ENCODE data around the gene WDR33. TPM values are rescaled to one million over a fixed set of nuclear protein-coding genes. Genes with fewer than 3 reads are reported as not detected.
A peak's percentile ranks its signal among the peaks of the same experiment; 100 is the strongest.
"Not testable (repeated sequence)": the region's sequence is repeated elsewhere in the genome, so short reads cannot be mapped to it uniquely, and the experiment has no call there.

Gene WDR33
- total and polyA plus RNA-seq, 10 of the 15 experiments (the other 5 are each of a cell fraction or from before 2014, with no cell fraction given): 29.2 to 73.8 (median 45.6) TPM

DNA sequence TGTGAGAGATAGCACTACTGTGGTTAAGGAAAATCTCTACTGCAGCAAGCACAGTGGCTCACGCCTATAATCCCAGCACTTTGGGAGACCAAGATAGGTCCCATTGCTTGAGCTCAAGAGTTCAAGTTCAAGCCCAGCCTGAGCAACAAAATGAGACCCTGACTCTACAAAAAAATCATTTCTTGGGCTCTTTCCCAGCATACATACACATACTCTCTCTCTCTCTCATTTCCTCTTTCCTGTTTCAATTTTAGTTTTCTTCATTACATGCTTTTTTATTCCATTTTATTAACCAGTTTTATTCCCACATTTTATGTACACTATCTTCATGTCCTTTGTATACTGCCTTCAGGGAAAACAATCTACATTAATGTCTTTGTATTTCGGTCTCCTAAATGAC, 14.6 kb downstream of the WDR33 start (continued):
- no peak for TF ChIP-seq CHD4 (IDR thresholded peaks at IDR 0.05)
- TF ChIP-seq ATF3 (IDR thresholded peaks at IDR 0.05; ENCODE audit: borderline replicate concordance, extremely low read depth, low read depth, low read length): no peak
- TF ChIP-seq DPF2 (IDR thresholded peaks at IDR 0.05): peak; percentile 82
- TF ChIP-seq HSF1 (IDR thresholded peaks at IDR 0.05; ENCODE audit: low read depth, low read length): no peak
- TF ChIP-seq SUZ12 (IDR thresholded peaks at IDR 0.05; ENCODE audit: unreplicated experiment): no peak
- TF ChIP-seq CREB1 (IDR thresholded peaks at IDR 0.05; ENCODE audit: low read depth): no peak
- 0 out of 4 replicates have a peak, but pooled peaks of 1 of the 2 experiments have one; percentile 30 for TF ChIP-seq ETV6 (conservative IDR thresholded peaks at IDR 0.05 in 1 of 2, IDR thresholded peaks at IDR 0.05 in 1 of 2; ENCODE audit: borderline replicate concordance in 1 of 2, low read depth in 1 of 2)
- peak; percentile 67; the same call in 1 of the 2 replicates for TF ChIP-seq RELB (IDR thresholded peaks at IDR 0.05; ENCODE audit: low read depth)
- no peak for TF ChIP-seq EGR1 (IDR thresholded peaks at IDR 0.05; ENCODE audit: borderline replicate concordance in 1 of 2, low read depth in 2 of 2, low read length in 2 of 2)
- TF ChIP-seq IKZF2 (IDR thresholded peaks at IDR 0.05): peak; percentile 77 to 86; a peak in 3 of 4 replicates
- TF ChIP-seq ZNF384 (IDR thresholded peaks at IDR 0.05; ENCODE audit: borderline replicate concordance, low read depth, low read length): peak; percentile 42; the same call in 1 of the 2 replicates
- TF ChIP-seq NR2C1 (IDR thresholded peaks at IDR 0.05): no peak

DNA sequence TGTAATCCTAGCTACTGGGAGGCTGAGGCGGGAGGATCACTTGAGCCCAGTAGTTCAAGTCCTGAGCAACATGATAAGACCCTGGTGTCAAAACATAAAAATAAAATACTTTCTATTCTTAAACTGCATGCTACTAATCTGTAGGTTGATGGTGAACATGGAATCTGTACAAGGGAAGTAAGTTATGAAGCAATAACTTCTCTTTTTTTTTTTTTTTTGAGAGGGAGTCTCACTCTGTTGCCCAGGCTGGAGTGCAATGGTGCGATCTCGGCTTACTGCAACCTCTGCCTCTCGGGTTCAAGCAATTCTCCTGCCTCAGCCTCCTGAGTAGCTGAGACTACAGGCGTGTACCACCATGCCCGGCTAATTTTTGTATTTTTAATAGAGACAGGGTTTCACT, 16.1 kb downstream of the WDR33 start:
- Histone ChIP-seq H3K4me1 (ENCODE audit: control insufficient read depth, insufficient read depth, low read length) (peaks cover 16% of the 10 kb centered on the region), H3K79me2 (ENCODE audit: control insufficient read depth, insufficient read depth, low read length) (peaks cover 86% of the 10 kb centered on the region)
- H3K9ac ChIP-seq (ENCODE audit: control insufficient read depth, insufficient read depth, low read length); FAIRE-seq; H3K27ac ChIP-seq (ENCODE audit: control insufficient read depth, insufficient read depth); DNase-seq (ENCODE audit: low read depth, low spot score); H3K9me3 ChIP-seq (replicated peaks; ENCODE audit: control insufficient read depth, insufficient read depth, low read length); H3K27me3 ChIP-seq (replicated peaks in 1 of 2; ENCODE audit: control insufficient read depth in 2 of 2, insufficient read depth in 2 of 2, low read length in 1 of 2); H3K4me3 ChIP-seq; H4K20me1 ChIP-seq (ENCODE audit: control insufficient read depth, insufficient read depth); H3K4me2 ChIP-seq (ENCODE audit: control insufficient read depth, insufficient read depth); in situ Hi-C loops (cut with MboI); H2AFZ ChIP-seq (ENCODE audit: control insufficient read depth, low read depth, low read length); H3K36me3 ChIP-seq (ENCODE audit: control insufficient read depth in 2 of 2, insufficient read depth in 2 of 2, low read length in 1 of 2); BruUV-seq (replicated peaks); ATAC-seq: not testable (repeated sequence)
- intact Hi-C loops (cut with micrococcal nuclease; ENCODE audit: unreplicated experiment): loop anchor here (5.0 kb wide), 1 partner anchor 93 kb away; the partner anchor contains the start of gene SFT2D3
- CTCF ChIA-PET: interaction anchor here (2.0 kb wide), 1 partner anchor 10 kb away, joined by 7 read pairs; no protein-coding TSS in a partner anchor
- SMC1A ChIA-PET (ENCODE audit: uncharacterized antibody, unreplicated experiment): interaction anchor here (1.1 to 2.7 kb wide), 4 partner anchors 9 to 61 kb away, joined by 3 to 15 read pairs (median 4); no protein-coding TSS in a partner anchor
- 100% methylated on average over 1 of the region's 6 CpGs for WGBS (ENCODE audit: insufficient coverage, insufficient replicate concordance, low lambda C conversion rate, missing lambda C conversion rate)
- POLR2A ChIA-PET: interaction anchor here (0.5 to 6.1 kb wide), 4 partner anchors 14 to 453 kb away, joined by 3 to 50 read pairs (median 4); no protein-coding TSS in a partner anchor
- RAD21 ChIA-PET (ENCODE audit: unreplicated experiment): interaction anchor here (0.9 kb wide), 1 partner anchor 15 kb away, joined by 4 read pairs; no protein-coding TSS in a partner anchor
